ENCODE data around the gene WWP2. TPM values are rescaled to one million over a fixed set of nuclear protein-coding genes. Genes with fewer than 3 reads are reported as not detected.

WWP2 gene
- total RNA-seq, 1 experiment from 2014 or later: 47.5 TPM

GRCh38 chr16:69935278-69935711, 173.2 kb downstream of the WWP2 start:
- peaks cover 13% of the 10 kb centered on the region for H3K36me3 Mint-ChIP-seq (ENCODE audit: insufficient read depth, unreplicated experiment)
- no peak for DNase-seq
- no peak overlapping the region for H3K4me3 Mint-ChIP-seq (ENCODE audit: low read depth, unreplicated experiment)
- H3K27ac Mint-ChIP-seq (ENCODE audit: unreplicated experiment): no peak overlapping the region
- BruUV-seq (replicated peaks): no TSS peak
- CTCF ChIA-PET: no interaction called here
- no peak for TF ChIP-seq CTCF (IDR thresholded peaks at IDR 0.05; ENCODE audit: unreplicated experiment)
- H3K4me1 Mint-ChIP-seq (ENCODE audit: low read depth, unreplicated experiment): no peaks in the 10 kb centered on the region
- no peaks in the 10 kb centered on the region for H3K9me3 Mint-ChIP-seq (ENCODE audit: low read depth, unreplicated experiment)
- no peaks in the 10 kb centered on the region for H3K27me3 Mint-ChIP-seq (ENCODE audit: unreplicated experiment)
- intact Hi-C loops (cut with micrococcal nuclease; ENCODE audit: unreplicated experiment): no loop called here

GRCh38 chr16:69935740-69936139, 173.6 kb downstream of the WWP2 start:
- no peak overlapping the region for H3K27ac Mint-ChIP-seq (ENCODE audit: unreplicated experiment)
- H3K27me3 Mint-ChIP-seq (ENCODE audit: unreplicated experiment): no peaks in the 10 kb centered on the region
- no peaks in the 10 kb centered on the region for H3K4me1 Mint-ChIP-seq (ENCODE audit: low read depth, unreplicated experiment)
- no peak overlapping the region for H3K4me3 Mint-ChIP-seq (ENCODE audit: low read depth, unreplicated experiment)
- no peaks in the 10 kb centered on the region for H3K9me3 Mint-ChIP-seq (ENCODE audit: low read depth, unreplicated experiment)
- BruUV-seq (replicated peaks): no TSS peak
- CTCF ChIA-PET: no interaction called here
- H3K36me3 Mint-ChIP-seq (ENCODE audit: insufficient read depth, unreplicated experiment): peaks cover 15% of the 10 kb centered on the region
- no peak for TF ChIP-seq CTCF (IDR thresholded peaks at IDR 0.05; ENCODE audit: unreplicated experiment)
- DNase-seq: no peak
- intact Hi-C loops (cut with micrococcal nuclease; ENCODE audit: unreplicated experiment): no loop called here

GRCh38 chr16:69936252-69936651, 174.1 kb downstream of the WWP2 start:
- Mint-ChIP-seq H3K4me3 (ENCODE audit: low read depth, unreplicated experiment) (no peak overlapping the region), H3K9me3 (ENCODE audit: low read depth, unreplicated experiment) (no peaks in the 10 kb centered on the region), H3K27me3 (ENCODE audit: unreplicated experiment) (no peaks in the 10 kb centered on the region), H3K27ac (ENCODE audit: unreplicated experiment) (no peak overlapping the region), H3K36me3 (ENCODE audit: insufficient read depth, unreplicated experiment) (peaks cover 21% of the 10 kb centered on the region), H3K4me1 (ENCODE audit: low read depth, unreplicated experiment) (no peaks in the 10 kb centered on the region)
- no TSS peak for BruUV-seq (replicated peaks)
- DNase-seq: no peak
- CTCF ChIA-PET: no interaction called here
- intact Hi-C loops (cut with micrococcal nuclease; ENCODE audit: unreplicated experiment): no loop called here
- TF ChIP-seq CTCF (IDR thresholded peaks at IDR 0.05; ENCODE audit: unreplicated experiment): no peak

- CTCF ChIA-PET: no interaction called here
- Mint-ChIP-seq H3K36me3 (ENCODE audit: insufficient read depth, unreplicated experiment) (peaks cover 23% of the 10 kb centered on the region), H3K4me3 (ENCODE audit: low read depth, unreplicated experiment) (no peak overlapping the region), H3K27ac (ENCODE audit: unreplicated experiment) (no peak overlapping the region), H3K4me1 (ENCODE audit: low read depth, unreplicated experiment) (no peaks in the 10 kb centered on the region), H3K27me3 (ENCODE audit: unreplicated experiment) (no peaks in the 10 kb centered on the region), H3K9me3 (ENCODE audit: low read depth, unreplicated experiment) (no peaks in the 10 kb centered on the region)
- no peak for TF ChIP-seq CTCF (IDR thresholded peaks at IDR 0.05; ENCODE audit: unreplicated experiment)
- no TSS peak for BruUV-seq (replicated peaks)
- intact Hi-C loops (cut with micrococcal nuclease; ENCODE audit: unreplicated experiment): no loop called here
- DNase-seq: no peak
These were observed 174.6 kb downstream of the WWP2 start for GRCh38 chr16:69936751-69937211.

Measured in Calu3 (cell line).